Keratinocyte (primary cell): ENCODE measurements around the gene TMEM200C. TPM values are rescaled to one million over a fixed set of nuclear protein-coding genes. Genes with fewer than 3 reads are reported as not detected.

Experiments used
- DNase-seq: peaks from one replicate; pipeline ENCODE4 v3.0.0-alpha.2; 2011; ENCODE audit warnings: low read depth, missing footprints, low spot score
- FAIRE-seq: peaks from 2 replicates; lab custom pipeline; 2011; peaks lifted over from hg19 to GRCh38; lab: Jason Lieb, UNC
- H2AFZ ChIP-seq: 2 replicates; pipeline ENCODE4 v1.6.0; 2012; ENCODE audit warnings: low read length, control low read depth, inconsistent platforms; ENCODE audit not compliant: control insufficient read depth
- H3K27ac ChIP-seq: 2 replicates; pipeline ENCODE4 v1.5.1; 2011; ENCODE audit warnings: low read length; ENCODE audit not compliant: control insufficient read depth, insufficient read depth
- H3K27me3 ChIP-seq: 3 replicates; pipeline ENCODE4 v1.6.0; 2011; ENCODE audit warnings: low read length; ENCODE audit not compliant: control insufficient read depth, insufficient read depth; ENCODE audit errors: extremely low read depth
- H3K36me3 ChIP-seq, 2 experiments: 2 replicates in 1 of 2; 3 replicates in 1 of 2; pipeline ENCODE4 v1.5.1; 2011; ENCODE audit warnings: low read length in 2 of 2, mild to moderate bottlenecking in 1 of 2; ENCODE audit not compliant: control insufficient read depth in 2 of 2, insufficient read depth in 2 of 2; ENCODE audit errors: extremely low read depth in 1 of 2
- H3K4me1 ChIP-seq: 3 replicates; pipeline ENCODE4 v1.5.1; 2011; ENCODE audit warnings: low read length; ENCODE audit not compliant: control insufficient read depth, insufficient read depth; ENCODE audit errors: extremely low read depth
- H3K4me2 ChIP-seq: 3 replicates; pipeline ENCODE4 v1.6.0; 2011; ENCODE audit warnings: low read depth, low read length; ENCODE audit not compliant: control insufficient read depth, insufficient read depth; ENCODE audit errors: extremely low read depth
- H3K4me3 ChIP-seq, 3 experiments: fragments of 200-600 bp in 1 of 3; sonication (generic) in 1 of 3; 2 replicates in 2 of 3; 3 replicates in 1 of 3; pipeline ENCODE4 v1.5.1; 2011 to 2016; ENCODE audit warnings: low read length in 3 of 3, mild to moderate bottlenecking in 3 of 3, control low read depth in 2 of 3, inconsistent platforms in 1 of 3, low read depth in 1 of 3, mixed read lengths in 1 of 3, mixed run types in 1 of 3, moderate library complexity in 1 of 3; ENCODE audit not compliant: control insufficient read depth in 2 of 3, insufficient read depth in 2 of 3; ENCODE audit errors: extremely low read depth in 1 of 3
- H3K79me2 ChIP-seq: 2 replicates; pipeline ENCODE4 v1.6.0; 2012; ENCODE audit warnings: low read length; ENCODE audit not compliant: control insufficient read depth, insufficient read depth
- H3K9ac ChIP-seq: 3 replicates; pipeline ENCODE4 v1.6.0; 2011; ENCODE audit warnings: low read length; ENCODE audit not compliant: control insufficient read depth, insufficient read depth; ENCODE audit errors: extremely low read depth
- H3K9me1 ChIP-seq: 3 replicates; pipeline ENCODE4 v1.6.0; 2011; ENCODE audit warnings: low read length; ENCODE audit not compliant: control insufficient read depth, insufficient read depth; ENCODE audit errors: extremely low read depth
- H3K9me3 ChIP-seq: 2 replicates; pipeline ENCODE4 v1.5.1; 2012; ENCODE audit warnings: low read depth, low read length; ENCODE audit not compliant: control insufficient read depth
- H4K20me1 ChIP-seq: 3 replicates; pipeline ENCODE4 v1.6.0; 2011; ENCODE audit warnings: low read length; ENCODE audit not compliant: control insufficient read depth, insufficient read depth; ENCODE audit errors: extremely low read depth
- CTCF ChIP-seq, 3 experiments: IDR thresholded peaks in 1 of 3; conservative IDR thresholded peaks in 1 of 3; optimal IDR thresholded peaks in 1 of 3; 2 replicates in 2 of 3; 3 replicates in 1 of 3; pipeline versions ENCODE3 to v1.5.1; 2011; ENCODE audit warnings: low read length in 3 of 3, mild to moderate bottlenecking in 3 of 3, moderate library complexity in 2 of 3, control low read depth in 1 of 3, inconsistent platforms in 1 of 3; ENCODE audit not compliant: insufficient read depth in 2 of 3; ENCODE audit errors: extremely low read depth in 1 of 3
- EZH2 ChIP-seq: IDR thresholded peaks from one replicate; pipeline ENCODE4 v1.6.1; 2012; ENCODE audit warnings: inconsistent platforms, mild to moderate bottlenecking, low read length, moderate library complexity
- dilution Hi-C: fragments of 300-500 bp; cut with MboI; formaldehyde crosslinking; loops from one replicate; pipeline ENCODE4 v1.7.0; 2020; ENCODE audit warnings: low sequenced_read_pairs; ENCODE audit not compliant: extremely low pct_ligation_motif_present
- polyA plus RNA-seq, 5 experiments: library from polyadenylated mRNA; depleted of rRNA in 3 of 5; stranded (reverse) in 3 of 5; stranded (forward) in 1 of 5; unstranded in 1 of 5; fragments of >200 nt; gene quantifications; 1 replicate in 1 of 5; 2 replicates in 3 of 5; 3 replicates in 1 of 5; pipeline versions ENCODE4 v1.2.1 to v1.2.3, GENCODE V29; 2011 to 2012; ENCODE audit warnings: missing spikeins in 2 of 5, low read depth in 1 of 5, low replicate concordance in 1 of 5

Gene TMEM200C
- polyA plus RNA-seq, 1 donor (not counting 4 experiments of a cell fraction or from before 2014, with no cell fraction given), result not detected

GRCh38 chr18:5909125-5909524 lies 13.8 kb upstream of the TMEM200C start:
- no peak for TF ChIP-seq EZH2
- TF ChIP-seq CTCF (optimal IDR thresholded peaks at IDR 0.05 in 1 of 3, IDR thresholded peaks at IDR 0.05 in 1 of 3, conservative IDR thresholded peaks at IDR 0.05 in 1 of 3; ENCODE audit: extremely low read depth in 1 of 3, insufficient read depth in 2 of 3, low read length in 3 of 3), result no peak
- H3K9me1 ChIP-seq, result no peaks in the 10 kb centered on the region
- no peaks in the 10 kb centered on the region for H3K9me3 ChIP-seq
- no peaks in the 10 kb centered on the region for H3K4me1 ChIP-seq
- H3K27ac ChIP-seq, result no peak overlapping the region
- H3K79me2 ChIP-seq, result no peaks in the 10 kb centered on the region
- H3K36me3 ChIP-seq, result no peaks in the 10 kb centered on the region
- dilution Hi-C loops, result no loop called here
- FAIRE-seq, result no peak
- DNase-seq, result no peak
- H3K4me2 ChIP-seq, result no peak overlapping the region
- H3K4me3 ChIP-seq, result no peak overlapping the region
- no peaks in the 10 kb centered on the region for H3K27me3 ChIP-seq
- H4K20me1 ChIP-seq, result no peaks in the 10 kb centered on the region
- no peak overlapping the region for H2AFZ ChIP-seq
- no peak overlapping the region for H3K9ac ChIP-seq

- DNase-seq (no peak), FAIRE-seq (no peak)
- H3K27me3 ChIP-seq, result no peaks in the 10 kb centered on the region
- H3K9me1 ChIP-seq, result no peaks in the 10 kb centered on the region
- no peaks in the 10 kb centered on the region for H3K79me2 ChIP-seq
- no peak overlapping the region for H3K27ac ChIP-seq
- TF ChIP-seq EZH2 (no peak), CTCF (optimal IDR thresholded peaks at IDR 0.05 in 1 of 3, IDR thresholded peaks at IDR 0.05 in 1 of 3, conservative IDR thresholded peaks at IDR 0.05 in 1 of 3; ENCODE audit: extremely low read depth in 1 of 3, insufficient read depth in 2 of 3, low read length in 3 of 3) (no peak)
- H2AFZ ChIP-seq, result no peak overlapping the region
- no peaks in the 10 kb centered on the region for H3K9me3 ChIP-seq
- no peaks in the 10 kb centered on the region for H3K36me3 ChIP-seq
- H3K4me3 ChIP-seq, result no peak overlapping the region
- H4K20me1 ChIP-seq, result no peaks in the 10 kb centered on the region
- dilution Hi-C loops, result no loop called here
- H3K9ac ChIP-seq, result no peak overlapping the region
- H3K4me2 ChIP-seq, result no peak overlapping the region
- peaks cover 10% of the 10 kb centered on the region for H3K4me1 ChIP-seq
Measured at GRCh38 chr18:5903386-5903785, 8.1 kb upstream of the TMEM200C start.
